HepG2 (cell line): ENCODE results near the gene PRR30. TPM values are rescaled to one million over a fixed set of nuclear protein-coding genes. Genes with fewer than 3 reads are reported as not detected.

ENCODE experiments used
- CCDC6 ChIP-seq: sonication (generic); formaldehyde crosslinking; IDR thresholded peaks from 2 replicates; pipeline ENCODE4 v1.8.1; 2022; ENCODE audit warnings: mild to moderate bottlenecking, missing genetic modification reagents, moderate library complexity
- EED ChIP-seq: sonication (generic); formaldehyde crosslinking; IDR thresholded peaks from 2 replicates; pipeline ENCODE4 v1.5.0; 2020; ENCODE audit warnings: mild to moderate bottlenecking, missing genetic modification reagents
- ELF4 ChIP-seq: sonication (generic); formaldehyde crosslinking; IDR thresholded peaks from 2 replicates; pipeline ENCODE4 v1.5.0; 2020; ENCODE audit warnings: missing genetic modification reagents, mild to moderate bottlenecking, moderate library complexity, borderline replicate concordance
- SIN3A ChIP-seq: IDR thresholded peaks from 2 replicates; pipeline ENCODE4 v1.6.1; 2011; ENCODE audit warnings: low read depth, mild to moderate bottlenecking, control low read depth, low read length, borderline replicate concordance
- SIN3B ChIP-seq: fragments of 150-350 bp; IDR thresholded peaks from 2 replicates; pipeline ENCODE4 v1.6.1; 2014; ENCODE audit warnings: low read length
- SPEN ChIP-seq: sonication (generic); formaldehyde crosslinking; IDR thresholded peaks from 2 replicates; pipeline ENCODE4 v1.5.1; 2020; ENCODE audit warnings: low read depth, mild to moderate bottlenecking, missing genetic modification reagents
- THRA ChIP-seq: sonication (generic); formaldehyde crosslinking; IDR thresholded peaks from 2 replicates; pipeline ENCODE4 v1.4.0; 2020; ENCODE audit warnings: missing genetic modification reagents, borderline replicate concordance
- ZBED4 ChIP-seq: sonication (generic); formaldehyde crosslinking; IDR thresholded peaks from 2 replicates; pipeline ENCODE4 v1.4.0; 2020; ENCODE audit warnings: missing genetic modification reagents, borderline replicate concordance
- ZNF24 ChIP-seq: fragments of 450-650 bp; IDR thresholded peaks from 2 replicates; pipeline ENCODE4 v1.6.1; 2017; ENCODE audit warnings: antibody characterized with exemption, mild to moderate bottlenecking
- ZNF276 ChIP-seq: sonication (generic); formaldehyde crosslinking; IDR thresholded peaks from 2 replicates; pipeline ENCODE4 v1.4.0; 2020; ENCODE audit warnings: mild to moderate bottlenecking, low read depth, missing genetic modification reagents
- polyA plus RNA-seq, 8 experiments: library from polyadenylated mRNA; depleted of rRNA in 3 of 8; stranded (reverse) in 7 of 8; unstranded in 1 of 8; fragments of >200 nt; fragmentation: Illumina TruSeq in 4 of 8; extraction: Trizol in 4 of 8; gene quantifications; 2 replicates each; pipeline versions ENCODE4 v1.2.1 to v1.2.3, GENCODE V29; 2011 to 2016; ENCODE audit warnings: low read depth in 4 of 8, missing spikeins in 1 of 8, mixed read lengths in 1 of 8; ENCODE audit not compliant: insufficient read depth in 1 of 8
- total RNA-seq, 5 experiments: library from RNA; depleted of rRNA; stranded (reverse); fragments of >200 nt; fragmentation: Illumina TruSeq; extraction: Trizol; gene quantifications; 2 replicates each; pipeline ENCODE4 v1.2.3, GENCODE V29; 2016; ENCODE audit warnings: low read depth in 1 of 5
- TF ChIP-seq, protein P1 (sequence below): sonication (generic); formaldehyde crosslinking; IDR thresholded peaks from 2 replicates; pipeline ENCODE4 v1.4.0; 2020; ENCODE audit warnings: low read depth, missing genetic modification reagents
- TF ChIP-seq, protein P2 (sequence below): sonication (generic); formaldehyde crosslinking; IDR thresholded peaks from 2 replicates; pipeline ENCODE4 v1.5.1; 2020; ENCODE audit warnings: mild to moderate bottlenecking, missing genetic modification reagents, borderline replicate concordance

Gene PRR30
- total and polyA plus RNA-seq, 2 of the 13 experiments (the other 11 are each of a cell fraction or from before 2014, with no cell fraction given) = not detected

DNA sequence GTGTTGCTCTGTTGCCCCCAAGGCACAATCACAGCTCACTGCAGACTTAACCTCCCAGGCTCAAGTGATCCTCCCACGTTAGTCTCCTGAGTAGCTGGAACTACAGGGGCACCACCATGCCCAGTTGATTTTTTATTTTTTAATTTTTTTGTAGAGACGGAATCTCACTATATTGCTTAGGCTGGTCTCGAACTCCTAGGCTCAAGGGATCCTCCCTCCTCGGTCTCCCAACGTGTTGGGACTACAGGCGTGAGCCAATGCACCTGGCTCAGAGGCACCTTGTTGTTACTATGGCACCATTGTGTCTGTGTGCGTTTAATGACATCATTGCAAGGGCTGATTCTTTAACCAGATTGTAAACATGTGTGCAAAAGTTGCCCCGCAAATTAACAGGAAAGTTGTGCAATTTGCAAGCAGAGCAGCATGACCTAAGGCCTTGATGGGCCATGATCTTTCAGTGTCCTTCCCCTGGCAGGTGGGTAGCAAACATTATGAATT, 32.2 kb upstream of the PRR30 start (continued):
- TF ChIP-seq, protein P1, sequence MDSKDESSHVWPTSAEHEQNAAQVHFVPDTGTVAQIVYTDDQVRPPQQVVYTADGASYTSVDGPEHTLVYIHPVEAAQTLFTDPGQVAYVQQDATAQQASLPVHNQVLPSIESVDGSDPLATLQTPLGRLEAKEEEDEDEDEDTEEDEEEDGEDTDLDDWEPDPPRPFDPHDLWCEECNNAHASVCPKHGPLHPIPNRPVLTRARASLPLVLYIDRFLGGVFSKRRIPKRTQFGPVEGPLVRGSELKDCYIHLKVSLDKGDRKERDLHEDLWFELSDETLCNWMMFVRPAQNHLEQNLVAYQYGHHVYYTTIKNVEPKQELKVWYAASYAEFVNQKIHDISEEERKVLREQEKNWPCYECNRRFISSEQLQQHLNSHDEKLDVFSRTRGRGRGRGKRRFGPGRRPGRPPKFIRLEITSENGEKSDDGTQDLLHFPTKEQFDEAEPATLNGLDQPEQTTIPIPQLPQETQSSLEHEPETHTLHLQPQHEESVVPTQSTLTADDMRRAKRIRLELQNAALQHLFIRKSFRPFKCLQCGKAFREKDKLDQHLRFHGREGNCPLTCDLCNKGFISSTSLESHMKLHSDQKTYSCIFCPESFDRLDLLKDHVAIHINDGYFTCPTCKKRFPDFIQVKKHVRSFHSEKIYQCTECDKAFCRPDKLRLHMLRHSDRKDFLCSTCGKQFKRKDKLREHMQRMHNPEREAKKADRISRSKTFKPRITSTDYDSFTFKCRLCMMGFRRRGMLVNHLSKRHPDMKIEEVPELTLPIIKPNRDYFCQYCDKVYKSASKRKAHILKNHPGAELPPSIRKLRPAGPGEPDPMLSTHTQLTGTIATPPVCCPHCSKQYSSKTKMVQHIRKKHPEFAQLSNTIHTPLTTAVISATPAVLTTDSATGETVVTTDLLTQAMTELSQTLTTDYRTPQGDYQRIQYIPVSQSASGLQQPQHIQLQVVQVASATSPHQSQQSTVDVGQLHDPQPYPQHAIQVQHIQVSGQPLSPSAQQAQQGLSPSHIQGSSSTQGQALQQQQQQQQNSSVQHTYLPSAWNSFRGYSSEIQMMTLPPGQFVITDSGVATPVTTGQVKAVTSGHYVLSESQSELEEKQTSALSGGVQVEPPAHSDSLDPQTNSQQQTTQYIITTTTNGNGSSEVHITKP = peak; percentile 65
- no peak for TF ChIP-seq ELF4 (CRISPR knock-in tag)
- no peak for TF ChIP-seq ZNF276 (CRISPR knock-in tag)
- TF ChIP-seq, protein P2, sequence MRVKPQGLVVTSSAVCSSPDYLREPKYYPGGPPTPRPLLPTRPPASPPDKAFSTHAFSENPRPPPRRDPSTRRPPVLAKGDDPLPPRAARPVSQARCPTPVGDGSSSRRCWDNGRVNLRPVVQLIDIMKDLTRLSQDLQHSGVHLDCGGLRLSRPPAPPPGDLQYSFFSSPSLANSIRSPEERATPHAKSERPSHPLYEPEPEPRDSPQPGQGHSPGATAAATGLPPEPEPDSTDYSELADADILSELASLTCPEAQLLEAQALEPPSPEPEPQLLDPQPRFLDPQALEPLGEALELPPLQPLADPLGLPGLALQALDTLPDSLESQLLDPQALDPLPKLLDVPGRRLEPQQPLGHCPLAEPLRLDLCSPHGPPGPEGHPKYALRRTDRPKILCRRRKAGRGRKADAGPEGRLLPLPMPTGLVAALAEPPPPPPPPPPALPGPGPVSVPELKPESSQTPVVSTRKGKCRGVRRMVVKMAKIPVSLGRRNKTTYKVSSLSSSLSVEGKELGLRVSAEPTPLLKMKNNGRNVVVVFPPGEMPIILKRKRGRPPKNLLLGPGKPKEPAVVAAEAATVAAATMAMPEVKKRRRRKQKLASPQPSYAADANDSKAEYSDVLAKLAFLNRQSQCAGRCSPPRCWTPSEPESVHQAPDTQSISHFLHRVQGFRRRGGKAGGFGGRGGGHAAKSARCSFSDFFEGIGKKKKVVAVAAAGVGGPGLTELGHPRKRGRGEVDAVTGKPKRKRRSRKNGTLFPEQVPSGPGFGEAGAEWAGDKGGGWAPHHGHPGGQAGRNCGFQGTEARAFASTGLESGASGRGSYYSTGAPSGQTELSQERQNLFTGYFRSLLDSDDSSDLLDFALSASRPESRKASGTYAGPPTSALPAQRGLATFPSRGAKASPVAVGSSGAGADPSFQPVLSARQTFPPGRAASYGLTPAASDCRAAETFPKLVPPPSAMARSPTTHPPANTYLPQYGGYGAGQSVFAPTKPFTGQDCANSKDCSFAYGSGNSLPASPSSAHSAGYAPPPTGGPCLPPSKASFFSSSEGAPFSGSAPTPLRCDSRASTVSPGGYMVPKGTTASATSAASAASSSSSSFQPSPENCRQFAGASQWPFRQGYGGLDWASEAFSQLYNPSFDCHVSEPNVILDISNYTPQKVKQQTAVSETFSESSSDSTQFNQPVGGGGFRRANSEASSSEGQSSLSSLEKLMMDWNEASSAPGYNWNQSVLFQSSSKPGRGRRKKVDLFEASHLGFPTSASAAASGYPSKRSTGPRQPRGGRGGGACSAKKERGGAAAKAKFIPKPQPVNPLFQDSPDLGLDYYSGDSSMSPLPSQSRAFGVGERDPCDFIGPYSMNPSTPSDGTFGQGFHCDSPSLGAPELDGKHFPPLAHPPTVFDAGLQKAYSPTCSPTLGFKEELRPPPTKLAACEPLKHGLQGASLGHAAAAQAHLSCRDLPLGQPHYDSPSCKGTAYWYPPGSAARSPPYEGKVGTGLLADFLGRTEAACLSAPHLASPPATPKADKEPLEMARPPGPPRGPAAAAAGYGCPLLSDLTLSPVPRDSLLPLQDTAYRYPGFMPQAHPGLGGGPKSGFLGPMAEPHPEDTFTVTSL = peak; percentile 93
- TF ChIP-seq SIN3A = peak; percentile 55; the same call in 1 of the 2 replicates
- no peak for TF ChIP-seq EED (CRISPR knock-in tag)
- TF ChIP-seq SIN3B = no peak
- TF ChIP-seq ZBED4 (CRISPR knock-in tag) = no peak; the same call in 1 of the 2 replicates
- peak; percentile 90; the same call in 1 of the 2 replicates for TF ChIP-seq THRA (CRISPR knock-in tag)
- TF ChIP-seq SPEN (CRISPR knock-in tag) = peak; percentile 75
- TF ChIP-seq ZNF24 = no peak
- TF ChIP-seq CCDC6 = no peak; the same call in 1 of the 2 replicates
